Activated naive CD4-positive, alpha-beta T cell treated with anti-CD3 and anti-CD28 coated beads, Interleukin-2, amount 50 U/mL, for 24 hours (primary cell): ENCODE measurements around the gene GNB3.

Experiments
- H3K27ac Mint-ChIP-seq: one replicate; pipeline ENCODE4 v1.8.0; 2021; ENCODE audit warnings: mild to moderate bottlenecking, mixed read lengths
- H3K27me3 Mint-ChIP-seq: one replicate; pipeline ENCODE4 v1.8.0; 2021; ENCODE audit warnings: mixed read lengths
- H3K36me3 Mint-ChIP-seq: one replicate; pipeline ENCODE4 v1.8.0; 2021; ENCODE audit warnings: mixed read lengths
- H3K4me1 Mint-ChIP-seq: one replicate; pipeline ENCODE4 v1.8.0; 2021; ENCODE audit warnings: mixed read lengths
- H3K4me3 Mint-ChIP-seq: one replicate; pipeline ENCODE4 v1.8.0; 2021; ENCODE audit warnings: mild to moderate bottlenecking, mixed read lengths
- H3K9me3 Mint-ChIP-seq: one replicate; pipeline ENCODE4 v1.8.0; 2021; ENCODE audit warnings: mixed read lengths

GNB3 gene

GRCh38 chr12:6842075-6842474 lies 1.4 kb downstream of the GNB3 start:
- H3K4me3 Mint-ChIP-seq: no peak overlapping the region
- H3K36me3 Mint-ChIP-seq: no peaks in the 10 kb centered on the region
- H3K27ac Mint-ChIP-seq: no peak overlapping the region
- no peaks in the 10 kb centered on the region for H3K9me3 Mint-ChIP-seq
- no peaks in the 10 kb centered on the region for H3K4me1 Mint-ChIP-seq
- H3K27me3 Mint-ChIP-seq: no peaks in the 10 kb centered on the region

DNA sequence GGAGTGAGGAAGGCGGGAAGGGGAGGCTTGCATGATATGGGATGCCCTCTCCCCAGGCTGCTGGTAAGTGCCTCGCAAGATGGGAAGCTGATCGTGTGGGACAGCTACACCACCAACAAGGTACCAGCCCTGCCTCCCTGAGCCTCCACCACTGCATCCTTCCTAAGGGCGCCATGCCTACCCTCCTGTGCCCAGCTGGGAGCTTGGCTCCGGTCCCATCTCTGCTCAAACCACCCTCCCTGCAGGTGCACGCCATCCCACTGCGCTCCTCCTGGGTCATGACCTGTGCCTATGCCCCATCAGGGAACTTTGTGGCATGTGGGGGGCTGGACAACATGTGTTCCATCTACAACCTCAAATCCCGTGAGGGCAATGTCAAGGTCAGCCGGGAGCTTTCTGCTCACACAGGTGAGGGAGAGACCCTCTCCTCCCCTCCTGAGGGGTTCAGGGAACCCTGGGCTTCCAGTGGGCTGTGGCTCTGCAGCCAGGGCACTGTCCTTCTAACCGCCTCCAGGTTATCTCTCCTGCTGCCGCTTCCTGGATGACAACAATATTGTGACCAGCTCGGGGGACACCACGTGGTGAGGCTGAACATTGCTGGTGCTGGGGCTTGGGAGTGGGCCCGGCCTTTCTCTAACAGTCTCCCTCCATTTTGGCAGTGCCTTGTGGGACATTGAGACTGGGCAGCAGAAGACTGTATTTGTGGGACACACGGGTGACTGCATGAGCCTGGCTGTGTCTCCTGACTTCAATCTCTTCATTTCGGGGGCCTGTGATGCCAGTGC lies 2.6 kb downstream of the GNB3 start:
- H3K27me3 Mint-ChIP-seq: no peaks in the 10 kb centered on the region
- no peaks in the 10 kb centered on the region for H3K4me1 Mint-ChIP-seq
- no peaks in the 10 kb centered on the region for H3K36me3 Mint-ChIP-seq
- H3K4me3 Mint-ChIP-seq: no peak overlapping the region
- H3K9me3 Mint-ChIP-seq: no peaks in the 10 kb centered on the region
- H3K27ac Mint-ChIP-seq: no peak overlapping the region

- no peaks in the 10 kb centered on the region for H3K27me3 Mint-ChIP-seq
- no peaks in the 10 kb centered on the region for H3K36me3 Mint-ChIP-seq
- H3K4me1 Mint-ChIP-seq: no peaks in the 10 kb centered on the region
- H3K4me3 Mint-ChIP-seq: no peak overlapping the region
- no peak overlapping the region for H3K27ac Mint-ChIP-seq
- no peaks in the 10 kb centered on the region for H3K9me3 Mint-ChIP-seq
Observed at GRCh38 chr12:6845395-6845794, 4.7 kb downstream of the GNB3 start.

DNA sequence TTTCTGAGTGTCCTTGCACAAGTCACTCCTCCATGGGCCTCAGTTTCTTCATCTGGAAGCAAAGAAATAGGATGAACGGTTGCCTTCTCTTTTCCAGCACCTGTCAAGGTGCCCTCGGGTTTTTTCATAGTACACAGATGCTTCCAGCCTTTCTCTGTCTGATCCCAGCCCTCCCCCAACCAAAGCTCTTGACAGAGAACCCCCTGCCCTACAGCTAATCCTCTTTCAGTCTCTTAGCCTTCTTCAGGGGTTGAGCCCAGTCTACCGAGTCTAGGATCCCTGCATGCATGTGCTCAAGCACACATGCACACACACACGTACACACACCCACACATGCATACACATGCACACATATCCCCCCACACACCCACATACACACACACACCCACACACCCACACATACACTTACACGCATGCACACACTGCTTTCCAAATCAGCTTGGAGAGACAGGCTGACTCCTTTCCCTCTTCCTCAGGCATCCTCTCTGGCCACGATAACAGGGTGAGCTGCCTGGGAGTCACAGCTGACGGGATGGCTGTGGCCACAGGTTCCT lies 5.7 kb downstream of the GNB3 start:
- H3K4me1 Mint-ChIP-seq: peaks cover 4% of the 10 kb centered on the region
- no peaks in the 10 kb centered on the region for H3K27me3 Mint-ChIP-seq

DNA sequence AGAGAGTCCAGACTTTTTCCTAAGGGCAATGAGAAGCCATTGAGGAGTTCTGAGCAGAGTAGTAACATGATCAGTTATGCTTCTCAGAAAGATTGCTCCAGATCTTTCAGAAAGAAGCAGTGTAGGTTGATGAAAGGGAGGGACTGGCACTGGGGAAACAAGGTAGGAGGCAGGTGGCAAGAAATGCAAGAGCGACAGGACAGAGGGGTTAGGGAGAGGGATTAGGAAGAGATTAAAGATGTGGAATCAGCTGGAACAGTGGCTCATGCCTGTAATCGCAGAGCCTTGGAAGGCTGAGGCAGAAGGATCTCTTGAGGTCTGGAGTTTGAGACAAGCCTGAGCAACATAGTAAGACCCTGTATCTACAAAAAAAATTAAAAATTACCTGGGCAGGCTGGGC lies 7.0 kb downstream of the GNB3 start:
- Mint-ChIP-seq H3K9me3 (no peaks in the 10 kb centered on the region), H3K27ac (no peak overlapping the region), H3K36me3 (no peaks in the 10 kb centered on the region), H3K4me3 (no peak overlapping the region), H3K4me1 (peaks cover 4% of the 10 kb centered on the region), H3K27me3 (no peaks in the 10 kb centered on the region)

More for the DNA sequence above, 5.7 kb downstream of the GNB3 start:
- no peaks in the 10 kb centered on the region for H3K36me3 Mint-ChIP-seq
- no peak overlapping the region for H3K4me3 Mint-ChIP-seq
- H3K9me3 Mint-ChIP-seq: no peaks in the 10 kb centered on the region
- H3K27ac Mint-ChIP-seq: no peak overlapping the region

- peaks cover 17% of the 10 kb centered on the region for H3K4me1 Mint-ChIP-seq
- H3K27me3 Mint-ChIP-seq: no peaks in the 10 kb centered on the region
- no peak overlapping the region for H3K27ac Mint-ChIP-seq
- H3K36me3 Mint-ChIP-seq: no peaks in the 10 kb centered on the region
- no peak overlapping the region for H3K4me3 Mint-ChIP-seq
- no peaks in the 10 kb centered on the region for H3K9me3 Mint-ChIP-seq
Observed at GRCh38 chr12:6849427-6849826, 8.7 kb downstream of the GNB3 start.

DNA sequence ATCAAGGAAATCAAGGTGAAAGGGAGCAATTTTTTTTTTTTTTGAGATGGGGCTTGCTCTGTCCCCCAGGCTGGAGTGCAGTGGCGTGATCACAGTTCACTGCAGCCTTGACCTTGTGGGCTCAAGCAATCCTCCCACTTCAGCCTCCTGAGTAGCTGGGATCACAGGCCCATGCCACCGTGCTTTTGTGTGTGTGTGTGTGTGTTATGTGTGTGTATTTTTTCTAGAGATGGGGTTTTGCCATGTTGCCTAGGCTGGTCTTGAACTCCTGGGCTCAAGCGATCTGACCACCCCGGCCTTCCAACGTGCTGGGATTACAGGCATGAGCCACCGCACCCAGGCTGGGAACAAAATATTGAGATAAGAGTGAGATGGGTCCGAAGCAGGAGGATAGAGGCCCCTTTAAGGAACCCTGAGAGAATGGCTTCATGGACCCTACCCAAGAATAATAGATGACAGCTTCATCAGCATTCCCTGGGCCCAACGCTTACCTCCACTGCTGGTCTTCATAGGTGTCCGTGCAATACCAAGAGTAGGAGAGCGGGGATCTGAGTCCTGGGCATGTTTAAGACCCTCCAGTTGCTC lies 9.3 kb downstream of the GNB3 start:
- Mint-ChIP-seq H3K4me1 (peaks cover 21% of the 10 kb centered on the region), H3K9me3 (no peaks in the 10 kb centered on the region), H3K36me3 (no peaks in the 10 kb centered on the region), H3K27me3 (no peaks in the 10 kb centered on the region), H3K27ac (no peak overlapping the region), H3K4me3 (no peak overlapping the region)

- Mint-ChIP-seq H3K4me1 (peaks cover 24% of the 10 kb centered on the region), H3K27me3 (no peaks in the 10 kb centered on the region), H3K4me3 (no peak overlapping the region), H3K36me3 (peaks cover under 1% of the 10 kb centered on the region), H3K9me3 (no peaks in the 10 kb centered on the region), H3K27ac (no peak overlapping the region)
Observed at GRCh38 chr12:6850796-6851152, 10.0 kb downstream of the GNB3 start.

GRCh38 chr12:6851153-6851920 lies 10.6 kb downstream of the GNB3 start, which contains the start of gene CDCA3:
Gene CDCA3, minus strand, starts transcription at chr12:6851286. Its CDS starts 334 bp downstream, at chr12:6850952.
- Mint-ChIP-seq H3K36me3 (peaks cover 1% of the 10 kb centered on the region), H3K9me3 (no peaks in the 10 kb centered on the region), H3K4me1 (peaks cover 26% of the 10 kb centered on the region)

GRCh38 chr12:6851921-6852650 lies 11.4 kb downstream of the GNB3 start, which contains the start of gene USP5:
Gene USP5, plus strand, starts transcription at chr12:6852150. Its CDS starts 30 bp downstream, at chr12:6852180.
- peaks cover 1% of the 10 kb centered on the region for H3K36me3 Mint-ChIP-seq
- no peaks in the 10 kb centered on the region for H3K27me3 Mint-ChIP-seq
- H3K9me3 Mint-ChIP-seq: no peaks in the 10 kb centered on the region
- peak within 1 kb of the TSS; percentile 88 for H3K4me3 Mint-ChIP-seq
- peaks cover 26% of the 10 kb centered on the region for H3K4me1 Mint-ChIP-seq
- H3K27ac Mint-ChIP-seq: peak within 1 kb of the TSS; percentile 95

More at GRCh38 chr12:6851153-6851920, 10.6 kb downstream of the GNB3 start, which contains the start of gene CDCA3:
- peak within 1 kb of the TSS; percentile 95 for H3K27ac Mint-ChIP-seq
- peak within 1 kb of the TSS; percentile 88 for H3K4me3 Mint-ChIP-seq
- H3K27me3 Mint-ChIP-seq: no peaks in the 10 kb centered on the region

DNA sequence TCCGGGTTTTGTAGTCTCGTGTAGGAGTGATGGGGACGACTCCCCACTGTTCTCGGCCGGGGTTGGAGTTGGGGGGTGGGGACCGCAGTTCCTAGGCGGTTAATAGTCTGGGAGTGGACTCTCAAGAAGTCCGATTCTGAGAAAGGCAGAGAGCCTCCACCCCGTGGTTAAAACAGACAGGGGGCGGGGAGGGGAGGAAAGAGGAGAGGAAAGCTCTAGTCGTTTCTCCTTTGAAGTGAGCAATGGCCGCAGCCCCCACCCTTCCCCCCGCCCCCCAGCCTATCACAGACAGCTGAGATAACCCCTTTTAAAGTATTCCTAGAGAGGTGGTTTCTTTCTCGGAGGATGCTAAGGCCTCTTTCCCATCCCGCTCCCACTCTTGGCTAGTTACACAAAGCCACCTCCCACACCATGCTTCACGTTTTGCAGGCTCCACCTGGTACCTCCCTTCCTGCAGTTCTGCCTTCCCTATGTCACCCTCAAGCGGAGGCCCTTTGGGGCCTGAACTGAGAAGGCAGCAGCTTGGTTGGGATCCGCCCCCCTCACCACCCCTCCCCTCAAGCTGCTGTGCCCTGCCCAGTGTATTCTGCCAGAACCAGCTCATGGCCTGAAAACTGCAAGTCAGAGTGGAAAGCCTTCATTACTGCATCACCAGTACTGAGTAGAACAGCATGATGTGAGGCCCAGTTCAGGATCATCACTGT lies 12.1 kb downstream of the GNB3 start:
- Mint-ChIP-seq H3K27ac (peak overlapping the region; percentile 95), H3K4me3 (peak overlapping the region; percentile 88), H3K36me3 (peaks cover 7% of the 10 kb centered on the region), H3K4me1 (peaks cover 26% of the 10 kb centered on the region), H3K27me3 (no peaks in the 10 kb centered on the region), H3K9me3 (no peaks in the 10 kb centered on the region)

DNA sequence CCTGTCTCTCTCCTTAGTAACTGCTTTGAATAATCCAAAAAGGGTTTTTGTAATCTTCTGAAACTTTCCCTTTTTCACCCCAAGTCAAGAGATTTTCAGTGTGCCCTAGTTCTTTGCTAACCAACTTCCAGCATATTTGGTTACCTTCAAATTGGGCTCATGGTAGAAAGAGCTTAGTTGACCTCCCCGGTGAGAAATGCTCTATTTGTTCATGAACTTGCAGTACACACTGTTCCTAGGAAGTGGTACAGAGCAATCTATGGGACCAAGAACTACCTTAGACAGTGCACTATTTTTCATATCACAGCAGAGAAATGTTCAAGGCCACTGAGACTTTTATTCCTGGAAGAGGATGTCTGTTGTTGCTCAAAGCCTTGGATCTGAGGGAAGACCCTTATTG lies 12.9 kb downstream of the GNB3 start:
- Mint-ChIP-seq H3K4me1 (peaks cover 26% of the 10 kb centered on the region), H3K27ac (peak overlapping the region; percentile 95), H3K27me3 (no peaks in the 10 kb centered on the region), H3K4me3 (peak overlapping the region; percentile 88), H3K9me3 (no peaks in the 10 kb centered on the region), H3K36me3 (peaks cover 9% of the 10 kb centered on the region)

- Mint-ChIP-seq H3K9me3 (no peaks in the 10 kb centered on the region), H3K36me3 (peaks cover 9% of the 10 kb centered on the region), H3K27me3 (no peaks in the 10 kb centered on the region), H3K27ac (peak overlapping the region; percentile 95), H3K4me3 (peak overlapping the region; percentile 88), H3K4me1 (peaks cover 26% of the 10 kb centered on the region)
Observed at GRCh38 chr12:6854036-6854435, 13.3 kb downstream of the GNB3 start.

- Mint-ChIP-seq H3K9me3 (no peaks in the 10 kb centered on the region), H3K27ac (no peak overlapping the region), H3K4me3 (no peak overlapping the region), H3K4me1 (peaks cover 26% of the 10 kb centered on the region), H3K36me3 (peaks cover 9% of the 10 kb centered on the region), H3K27me3 (no peaks in the 10 kb centered on the region)
Observed at GRCh38 chr12:6855322-6855721, 14.6 kb downstream of the GNB3 start.
